Mesenchymal stem cell (in vitro differentiated cells and primary cell): ENCODE measurements around the gene GABBR2.

Experiments
- DNase-seq: peaks from one replicate; pipeline ENCODE4 v3.0.0-alpha.2; 2013
- H2AFZ ChIP-seq: one replicate; pipeline ENCODE4 v1.6.1; 2013; ENCODE audit warnings: low read depth, mild to moderate bottlenecking, control low read depth, inconsistent platforms, low read length, moderate library complexity
- H2AK5ac ChIP-seq: 2 replicates; pipeline ENCODE4 v1.6.1; 2013; ENCODE audit warnings: low read length, moderate library complexity, mild to moderate bottlenecking, inconsistent platforms; ENCODE audit not compliant: severe bottlenecking
- H2BK120ac ChIP-seq: one replicate; pipeline ENCODE4 v1.6.1; 2013; ENCODE audit warnings: low read depth, mild to moderate bottlenecking, inconsistent platforms, low read length, moderate library complexity
- H2BK12ac ChIP-seq, 2 experiments: one replicate each; pipeline ENCODE4 v1.6.1; 2013; ENCODE audit warnings: inconsistent platforms in 2 of 2, low read length in 2 of 2, mild to moderate bottlenecking in 2 of 2, moderate library complexity in 2 of 2, control low read depth in 1 of 2
- H2BK15ac ChIP-seq: one replicate; pipeline ENCODE4 v1.6.1; 2013; ENCODE audit warnings: mild to moderate bottlenecking, low read depth, inconsistent platforms; ENCODE audit not compliant: poor library complexity, severe bottlenecking
- H2BK5ac ChIP-seq: 2 replicates; pipeline ENCODE4 v1.6.1; 2013; ENCODE audit warnings: low read depth, mild to moderate bottlenecking, low read length, control low read depth, inconsistent platforms; ENCODE audit not compliant: poor library complexity, severe bottlenecking
- H3K14ac ChIP-seq, 2 experiments: one replicate each; pipeline ENCODE4 v1.6.1; 2013; ENCODE audit warnings: inconsistent platforms in 2 of 2, low read length in 2 of 2, control low read depth in 1 of 2, mild to moderate bottlenecking in 1 of 2, moderate library complexity in 1 of 2
- H3K18ac ChIP-seq, 2 experiments: one replicate each; pipeline ENCODE4 v1.6.1; 2013; ENCODE audit warnings: inconsistent platforms in 2 of 2, low read length in 2 of 2, control low read depth in 1 of 2, low read depth in 1 of 2, mild to moderate bottlenecking in 1 of 2
- H3K23ac ChIP-seq, 2 experiments: one replicate each; pipeline ENCODE4 v1.6.1; 2013; ENCODE audit warnings: inconsistent platforms in 2 of 2, low read length in 2 of 2, mild to moderate bottlenecking in 2 of 2, moderate library complexity in 2 of 2, control low read depth in 1 of 2
- H3K27ac ChIP-seq: 2 replicates; pipeline ENCODE4 v1.5.1; 2013; ENCODE audit warnings: mild to moderate bottlenecking, moderate library complexity, low read length, control low read depth, inconsistent platforms; ENCODE audit not compliant: poor library complexity, severe bottlenecking
- H3K27me3 ChIP-seq, 2 experiments: 2 replicates each; pipeline versions ENCODE4 v1.6.1 to v1.7.0; 2013; ENCODE audit warnings: low read length in 2 of 2, mild to moderate bottlenecking in 2 of 2, moderate library complexity in 2 of 2, control low read depth in 1 of 2, inconsistent platforms in 1 of 2; ENCODE audit not compliant: control insufficient read depth in 1 of 2, insufficient read depth in 1 of 2
- H3K36me3 ChIP-seq, 2 experiments: 2 replicates each; pipeline versions ENCODE4 v1.6.1 to v1.7.0; 2013; ENCODE audit warnings: low read length in 2 of 2, control low read depth in 1 of 2, inconsistent platforms in 1 of 2, low read depth in 1 of 2, mild to moderate bottlenecking in 1 of 2; ENCODE audit not compliant: insufficient read depth in 2 of 2, control insufficient read depth in 1 of 2
- H3K4ac ChIP-seq, 2 experiments: one replicate each; pipeline ENCODE4 v1.6.1; 2013; ENCODE audit warnings: inconsistent platforms in 2 of 2, low read length in 2 of 2, mild to moderate bottlenecking in 2 of 2, moderate library complexity in 2 of 2, control low read depth in 1 of 2, low read depth in 1 of 2
- H3K4me1 ChIP-seq: 2 replicates; pipeline ENCODE4 v1.6.1; 2013; ENCODE audit warnings: low read depth, low read length, control low read depth; ENCODE audit not compliant: control insufficient read depth, insufficient read depth
- H3K4me2 ChIP-seq: 2 replicates; pipeline ENCODE4 v1.6.1; 2013; ENCODE audit warnings: low read length, mild to moderate bottlenecking, inconsistent platforms; ENCODE audit not compliant: poor library complexity, severe bottlenecking
- H3K4me3 ChIP-seq, 2 experiments: 2 replicates each; pipeline versions ENCODE4 v1.5.1 to v1.7.0; 2013; ENCODE audit warnings: low read length in 2 of 2, mild to moderate bottlenecking in 2 of 2, control low read depth in 1 of 2, low read depth in 1 of 2; ENCODE audit not compliant: insufficient read depth in 1 of 2
- H3K79me1 ChIP-seq: replicated peaks from 2 replicates; pipeline ENCODE4 v1.6.1; 2013; ENCODE audit warnings: mild to moderate bottlenecking, control low read depth, low read length, inconsistent platforms; ENCODE audit not compliant: poor library complexity, severe bottlenecking
- H3K9ac ChIP-seq: 2 replicates; pipeline ENCODE4 v1.7.0; 2013; ENCODE audit warnings: mild to moderate bottlenecking, low read length, moderate library complexity
- H3K9me3 ChIP-seq: 2 replicates; pipeline ENCODE4 v1.7.0; 2013; ENCODE audit warnings: mild to moderate bottlenecking, low read length; ENCODE audit not compliant: control insufficient read depth
- H4K8ac ChIP-seq: one replicate; pipeline ENCODE4 v1.6.1; 2013; ENCODE audit warnings: inconsistent platforms, mild to moderate bottlenecking, low read length, moderate library complexity
- H4K91ac ChIP-seq: one replicate; pipeline ENCODE4 v1.6.1; 2013; ENCODE audit warnings: mild to moderate bottlenecking, low read length, inconsistent platforms
- WGBS: methylation state at CpG from one replicate; pipeline ENCODE4 v1.1.7; 2013; ENCODE audit warnings: mixed read lengths; 5-methylcytosine and 5-hydroxymethylcytosine counted together

GABBR2 gene

DNA sequence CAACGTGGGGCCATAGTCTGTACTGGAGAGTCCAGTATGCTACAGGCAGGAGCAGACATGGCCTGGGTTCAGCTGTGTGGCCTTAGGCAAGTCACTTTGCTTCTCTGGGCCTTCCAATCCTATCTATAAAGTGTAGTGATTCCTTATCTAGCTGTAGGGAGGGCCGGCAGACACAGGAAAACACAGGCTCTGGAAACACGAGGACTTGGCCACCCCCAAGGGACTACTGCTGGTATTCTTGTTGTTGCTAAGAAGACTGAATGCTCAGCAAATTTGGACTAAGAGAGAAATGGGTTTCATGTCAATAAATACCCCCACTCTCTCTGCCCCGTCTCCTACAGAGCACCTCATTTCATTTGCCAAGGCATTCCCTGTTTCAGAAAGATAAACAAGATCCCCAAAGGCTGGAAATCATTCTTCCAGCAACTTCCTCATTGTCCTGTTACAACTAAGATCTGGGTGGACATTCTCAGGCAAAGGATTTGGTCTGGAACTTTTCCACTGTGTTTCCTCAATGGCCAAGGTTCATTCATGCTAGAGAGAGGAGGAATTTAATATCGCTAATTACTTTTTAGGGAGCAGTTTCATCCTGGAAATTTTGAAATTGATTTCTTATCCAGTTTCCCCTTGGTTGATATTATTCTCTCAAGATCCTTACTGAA, 105.8 kb downstream of the GABBR2 start:
- WGBS, result 50% methylated on average over 4 of the region's 5 CpGs
- no peak overlapping the region for H4K8ac ChIP-seq
- H3K27ac ChIP-seq, result no peak overlapping the region

DNA sequence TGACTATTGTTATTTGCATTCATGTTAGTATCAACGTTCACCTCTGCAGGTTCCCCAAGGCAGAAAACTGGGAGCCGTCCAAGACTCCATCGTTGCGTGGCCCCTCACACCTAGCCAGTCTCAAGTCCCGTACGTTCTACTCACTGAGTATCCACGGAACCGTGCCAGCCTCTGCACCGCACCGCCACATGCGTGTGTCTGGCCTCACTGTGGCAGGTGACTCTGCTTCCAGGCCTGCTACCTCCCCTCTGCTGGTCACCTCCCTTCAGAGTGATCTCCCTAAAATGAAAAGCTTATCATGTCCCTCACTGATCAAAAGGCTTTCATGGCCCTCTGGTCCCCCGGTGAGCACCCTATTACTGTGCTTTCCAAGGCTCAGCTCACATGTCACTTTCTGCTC, 108.1 kb downstream of the GABBR2 start:
- Histone ChIP-seq H3K23ac (no peak overlapping the region), H3K27me3 (peaks cover 13 to 24% of the 10 kb centered on the region in 2 experiments), H3K9ac (no peak overlapping the region), H2BK5ac (no peak overlapping the region), H3K4me1 (peaks cover 1% of the 10 kb centered on the region), H2AFZ (no peak overlapping the region), H3K18ac (no peak overlapping the region), H4K91ac (no peak overlapping the region), H3K36me3 (no peaks in the 10 kb centered on the region), H3K79me1 (no peaks in the 10 kb centered on the region), H3K27ac (no peak overlapping the region), H3K4ac (no peak overlapping the region), H4K8ac (no peak overlapping the region), H2AK5ac (no peak overlapping the region), H2BK15ac (no peak overlapping the region), H3K4me3 (no peak overlapping the region), H3K14ac (no peak overlapping the region), H3K9me3 (no peaks in the 10 kb centered on the region), H3K4me2 (no peak overlapping the region), H2BK12ac (no peak overlapping the region), H2BK120ac (no peak overlapping the region)
- WGBS, result 74% methylated on average over 12 of the region's 12 CpGs
- no peak for DNase-seq

More for the DNA sequence above, 105.8 kb downstream of the GABBR2 start:
- H3K23ac ChIP-seq, result no peak overlapping the region
- no peak overlapping the region for H3K14ac ChIP-seq
- H2BK120ac ChIP-seq, result no peak overlapping the region
- no peaks in the 10 kb centered on the region for H3K4me1 ChIP-seq
- no peak overlapping the region for H2AFZ ChIP-seq
- H4K91ac ChIP-seq, result no peak overlapping the region
- no peak for DNase-seq
- H3K36me3 ChIP-seq, result no peaks in the 10 kb centered on the region
- no peak overlapping the region for H3K4me3 ChIP-seq
- no peak overlapping the region for H3K9ac ChIP-seq
- H3K4ac ChIP-seq, result no peak overlapping the region
- H3K27me3 ChIP-seq, result peaks cover 0 to 16% of the 10 kb centered on the region in 2 experiments
- H2BK12ac ChIP-seq, result no peak overlapping the region
- no peaks in the 10 kb centered on the region for H3K79me1 ChIP-seq
- no peak overlapping the region for H2BK15ac ChIP-seq
- no peak overlapping the region for H2BK5ac ChIP-seq
- no peak overlapping the region for H3K4me2 ChIP-seq
- H2AK5ac ChIP-seq, result no peak overlapping the region
- no peak overlapping the region for H3K18ac ChIP-seq
- no peaks in the 10 kb centered on the region for H3K9me3 ChIP-seq

DNA sequence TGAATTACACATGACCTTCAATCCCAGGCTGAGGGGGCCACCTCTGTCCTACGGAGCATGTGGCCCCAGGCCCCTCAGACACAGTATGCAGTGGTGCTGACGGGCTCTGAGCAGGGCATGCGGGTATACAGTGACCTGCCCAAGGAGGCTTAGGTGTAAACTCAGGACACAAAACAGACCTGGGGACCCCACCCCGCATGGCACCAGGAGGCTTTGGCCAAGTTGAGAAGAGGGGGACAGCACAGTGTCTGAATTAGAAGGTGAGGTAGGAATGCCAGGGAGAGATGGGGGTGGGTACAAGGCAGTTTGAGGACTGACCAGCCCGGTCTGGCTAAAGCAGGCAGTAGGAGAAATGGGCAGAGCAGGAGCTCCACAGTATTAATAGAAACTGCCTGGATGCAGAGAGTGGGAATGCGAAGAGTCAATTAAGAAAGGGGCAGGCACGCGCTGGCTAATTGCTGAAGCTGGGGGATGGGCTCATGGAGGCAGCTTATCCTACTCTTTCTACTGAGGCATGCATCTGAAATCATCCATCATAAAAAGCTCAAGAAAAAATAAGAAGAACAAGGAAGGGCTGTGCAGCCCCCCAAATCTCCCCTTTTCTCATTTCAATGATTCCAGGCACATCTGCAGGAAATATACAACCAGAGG, 109.0 kb downstream of the GABBR2 start:
- WGBS, result 81% methylated on average over 8 of the region's 8 CpGs
- H3K4me3 ChIP-seq, result no peak overlapping the region
- no peaks in the 10 kb centered on the region for H3K79me1 ChIP-seq
- no peak overlapping the region for H4K91ac ChIP-seq
- no peak overlapping the region for H2BK5ac ChIP-seq
- H3K18ac ChIP-seq, result no peak overlapping the region
- peaks cover 1% of the 10 kb centered on the region for H3K4me1 ChIP-seq
- H3K9ac ChIP-seq, result no peak overlapping the region
- no peak overlapping the region for H3K23ac ChIP-seq
- H3K36me3 ChIP-seq, result no peaks in the 10 kb centered on the region
- H2AK5ac ChIP-seq, result no peak overlapping the region
- no peak overlapping the region for H4K8ac ChIP-seq
- no peak for DNase-seq
- no peak overlapping the region for H3K27ac ChIP-seq
- no peak overlapping the region for H3K14ac ChIP-seq
- no peak overlapping the region for H2AFZ ChIP-seq
- no peak overlapping the region for H2BK120ac ChIP-seq
- H3K9me3 ChIP-seq, result no peaks in the 10 kb centered on the region
- peaks cover 18 to 28% of the 10 kb centered on the region in 2 experiments for H3K27me3 ChIP-seq
- no peak overlapping the region for H3K4me2 ChIP-seq
- no peak overlapping the region for H3K4ac ChIP-seq
- H2BK15ac ChIP-seq, result no peak overlapping the region
- no peak overlapping the region for H2BK12ac ChIP-seq

DNA sequence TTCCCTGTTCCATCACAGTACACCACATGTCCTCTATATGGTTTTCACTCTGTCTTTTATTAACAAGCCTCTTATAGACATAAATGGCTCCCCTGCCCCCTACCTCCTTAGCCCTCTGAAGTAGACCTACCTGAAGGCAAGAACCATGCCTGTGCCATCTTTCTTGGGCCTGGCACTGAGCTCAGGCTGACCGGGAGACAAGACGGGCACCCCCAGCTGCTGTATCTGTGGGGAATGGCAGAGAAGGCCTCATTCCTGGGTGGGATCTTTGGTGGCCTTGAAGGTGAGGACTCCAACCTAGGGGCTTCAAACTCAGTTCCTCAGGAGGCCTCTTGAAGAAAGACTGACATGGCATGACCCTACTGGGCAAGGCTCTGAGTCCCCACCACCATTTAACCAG, 109.9 kb downstream of the GABBR2 start:
- Histone ChIP-seq H2BK120ac (no peak overlapping the region), H3K79me1 (no peaks in the 10 kb centered on the region), H2BK15ac (no peak overlapping the region), H3K4me3 (no peak overlapping the region), H2AK5ac (no peak overlapping the region), H3K4me2 (no peak overlapping the region), H3K4me1 (peaks cover 1% of the 10 kb centered on the region), H2BK5ac (no peak overlapping the region), H2BK12ac (no peak overlapping the region), H3K4ac (no peak overlapping the region), H3K27ac (no peak overlapping the region), H3K9ac (no peak overlapping the region), H3K14ac (no peak overlapping the region), H3K9me3 (no peaks in the 10 kb centered on the region), H3K23ac (no peak overlapping the region), H3K18ac (no peak overlapping the region), H4K8ac (no peak overlapping the region), H3K36me3 (no peaks in the 10 kb centered on the region), H2AFZ (no peak overlapping the region), H4K91ac (no peak overlapping the region), H3K27me3 (peaks cover 22 to 23% of the 10 kb centered on the region in 2 experiments)
- 100% methylated on average over 2 of the region's 2 CpGs for WGBS
- no peak for DNase-seq
